CD14-positive monocyte (primary cell): ENCODE data around the gene XRCC5. TPM values are rescaled to one million over a fixed set of nuclear protein-coding genes. Genes with fewer than 3 reads are reported as not detected.

Source experiments
- DNase-seq, 3 donors: peaks; one replicate each; pipeline ENCODE4 v3.0.0-alpha.2; 2011 to 2022
- H2AFZ ChIP-seq: 2 replicates; pipeline ENCODE4 v1.6.0; 2012; ENCODE audit warnings: mild to moderate bottlenecking, low read depth, low read length, inconsistent platforms; ENCODE audit not compliant: insufficient read depth, poor library complexity, severe bottlenecking
- H3K27ac ChIP-seq, 2 donors: 1 replicate in 1 of 2; 2 replicates in 1 of 2; pipeline ENCODE4 v1.5.1; 2012 to 2013; ENCODE audit warnings: low read length in 2 of 2, control low read depth in 1 of 2, inconsistent platforms in 1 of 2, low read depth in 1 of 2, mild to moderate bottlenecking in 1 of 2
- H3K27me3 ChIP-seq, 2 donors: one replicate each; pipeline versions ENCODE4 v1.6.0 to v1.6.1; 2011 to 2013; ENCODE audit warnings: low read length in 2 of 2; ENCODE audit not compliant: control insufficient read depth in 2 of 2, insufficient read depth in 2 of 2
- H3K36me3 ChIP-seq, 2 donors: replicated peaks in 1 of 2; 1 replicate in 1 of 2; 2 replicates in 1 of 2; pipeline versions ENCODE4 v1.5.1 to v1.6.1; 2012 to 2013; ENCODE audit warnings: low read length in 2 of 2, control low read depth in 1 of 2, inconsistent platforms in 1 of 2, mild to moderate bottlenecking in 1 of 2; ENCODE audit not compliant: insufficient read depth in 2 of 2, control insufficient read depth in 1 of 2
- H3K4me1 ChIP-seq, 2 donors: 1 replicate in 1 of 2; 2 replicates in 1 of 2; pipeline versions ENCODE4 v1.5.1 to v1.6.1; 2012 to 2013; ENCODE audit warnings: low read length in 2 of 2, control low read depth in 1 of 2, inconsistent platforms in 1 of 2, mild to moderate bottlenecking in 1 of 2, moderate library complexity in 1 of 2; ENCODE audit not compliant: insufficient read depth in 2 of 2, control insufficient read depth in 1 of 2
- H3K4me2 ChIP-seq: replicated peaks from 2 replicates; pipeline ENCODE3; 2012; ENCODE audit warnings: low read length, moderate library complexity, mild to moderate bottlenecking; ENCODE audit not compliant: poor library complexity, severe bottlenecking; ENCODE audit errors: extremely low read depth
- H3K4me3 ChIP-seq, 3 experiments: fragments of 200-600 bp in 1 of 3; sonication (generic) in 1 of 3; replicated peaks in 1 of 3; 1 replicate in 2 of 3; 2 replicates in 1 of 3; pipeline ENCODE4 v1.5.1; 2011 to 2013; ENCODE audit warnings: low read length in 3 of 3, mild to moderate bottlenecking in 3 of 3, control low read depth in 2 of 3, low read depth in 2 of 3, inconsistent platforms in 1 of 3, moderate library complexity in 1 of 3
- H3K79me2 ChIP-seq: 2 replicates; pipeline ENCODE4 v1.6.0; 2012; ENCODE audit warnings: mild to moderate bottlenecking, control low read depth, inconsistent platforms, low read length, moderate library complexity; ENCODE audit not compliant: insufficient read depth
- H3K9ac ChIP-seq: 2 replicates; pipeline ENCODE4 v1.6.0; 2017; ENCODE audit warnings: low read length, mild to moderate bottlenecking; ENCODE audit not compliant: insufficient read depth, poor library complexity, severe bottlenecking
- H3K9me3 ChIP-seq, 2 donors: replicated peaks in 1 of 2; 1 replicate in 1 of 2; 2 replicates in 1 of 2; pipeline versions ENCODE4 v1.5.1 to v1.6.1; 2012 to 2013; ENCODE audit warnings: low read length in 2 of 2, control low read depth in 1 of 2; ENCODE audit not compliant: control insufficient read depth in 1 of 2, insufficient read depth in 1 of 2
- H4K20me1 ChIP-seq: 2 replicates; pipeline ENCODE4 v1.6.0; 2012; ENCODE audit warnings: mild to moderate bottlenecking, low read length, control low read depth, moderate library complexity; ENCODE audit not compliant: insufficient read depth
- H3K27ac Mint-ChIP-seq, 7 donors: one replicate each; pipeline ENCODE4 v1.8.0; 2020; ENCODE audit warnings: mild to moderate bottlenecking in 7 of 7, mixed read lengths in 7 of 7, moderate library complexity in 6 of 7, inconsistent platforms in 2 of 7
- H3K27me3 Mint-ChIP-seq, 3 donors: one replicate each; pipeline ENCODE4 v1.8.0; 2021 to 2022; ENCODE audit warnings: low read depth in 3 of 3, mild to moderate bottlenecking in 3 of 3, mixed read lengths in 3 of 3, moderate library complexity in 3 of 3, inconsistent platforms in 1 of 3
- H3K36me3 Mint-ChIP-seq, 2 donors: one replicate each; pipeline ENCODE4 v1.8.0; 2020; ENCODE audit warnings: mixed read lengths in 2 of 2, inconsistent platforms in 1 of 2, mild to moderate bottlenecking in 1 of 2
- H3K4me1 Mint-ChIP-seq: one replicate; pipeline ENCODE4 v1.8.0; 2020; ENCODE audit warnings: mild to moderate bottlenecking, mixed read lengths
- H3K4me3 Mint-ChIP-seq, 2 donors: one replicate each; pipeline ENCODE4 v1.8.0; 2020; ENCODE audit warnings: mild to moderate bottlenecking in 2 of 2, mixed read lengths in 2 of 2, moderate library complexity in 1 of 2
- H3K9me3 Mint-ChIP-seq, 7 donors: one replicate each; pipeline ENCODE4 v1.8.0; 2020 to 2022; ENCODE audit warnings: mixed read lengths in 7 of 7, mild to moderate bottlenecking in 6 of 7, moderate library complexity in 6 of 7, inconsistent platforms in 2 of 7
- CTCF ChIP-seq: fragments of 200-600 bp; IDR thresholded peaks from one replicate; pipeline ENCODE4 v1.8.0; 2022; ENCODE audit warnings: antibody characterized with exemption, mild to moderate bottlenecking
- WGBS: methylation state at CpG from one replicate; pipeline ENCODE4 v1.1.5; 2013; ENCODE audit warnings: missing lambda C conversion rate; ENCODE audit not compliant: insufficient coverage; 5-methylcytosine and 5-hydroxymethylcytosine counted together
- intact Hi-C, 2 donors: fragments of 100-400 bp; cut with micrococcal nuclease; formaldehyde crosslinking; loops; one replicate each; pipeline versions ENCODE4 v1.15.0 to v1.15.1; 2023
- polyA plus RNA-seq, 3 donors: library from polyadenylated mRNA; depleted of rRNA in 1 of 3; unstranded in 2 of 3; stranded (reverse) in 1 of 3; fragments of 300-500 nt in 2 of 3; fragments of >200 nt in 1 of 3; fragmentation: Illumina TruSeq in 2 of 3; gene quantifications; 1 replicate in 2 of 3; 2 replicates in 1 of 3; pipeline ENCODE4 v1.2.3, GENCODE V29; 2012 to 2021

XRCC5 gene
- polyA plus RNA-seq, 3 donors = 55.3 to 281 (median 258) TPM

GRCh38 chr2:216074794-216075193 lies 34.4 kb upstream of the XRCC5 start:
- Histone ChIP-seq H4K20me1 (no peaks in the 10 kb centered on the region), H3K9me3 (no peaks in the 10 kb centered on the region), H3K79me2 (peaks cover 7% of the 10 kb centered on the region), H3K27ac (no peak overlapping the region), H3K4me2 (no peak overlapping the region), H2AFZ (no peak overlapping the region), H3K4me1 (peaks cover 14 to 17% of the 10 kb centered on the region in 2 donors), H3K36me3 (peaks cover 0 to 10% of the 10 kb centered on the region in 2 donors), H3K27me3 (no peaks in the 10 kb centered on the region), H3K9ac (no peak overlapping the region), H3K4me3 (no peak overlapping the region)
- no peaks in the 10 kb centered on the region for H3K9me3 Mint-ChIP-seq
- WGBS = no CpG with 5 or more reads among the region's 1 CpG
- peaks cover 25 to 30% of the 10 kb centered on the region in 2 donors for H3K36me3 Mint-ChIP-seq
- no peak overlapping the region for H3K27ac Mint-ChIP-seq
- DNase-seq = no peak
- intact Hi-C loops = no loop called here
- peaks cover 0 to 3% (median 0%) of the 10 kb centered on the region in 3 donors for H3K27me3 Mint-ChIP-seq
- peaks cover 21% of the 10 kb centered on the region for H3K4me1 Mint-ChIP-seq
- no peak for TF ChIP-seq CTCF
- H3K4me3 Mint-ChIP-seq = no peak overlapping the region

GRCh38 chr2:216075510-216076485 lies 33.4 kb upstream of the XRCC5 start:
- Histone ChIP-seq H3K27me3 (no peaks in the 10 kb centered on the region), H3K4me1 (peaks cover 17 to 25% of the 10 kb centered on the region in 2 donors), H4K20me1 (no peaks in the 10 kb centered on the region), H3K9me3 (no peaks in the 10 kb centered on the region), H3K36me3 (peaks cover 0 to 10% of the 10 kb centered on the region in 2 donors), H3K4me2 (no peak overlapping the region), H3K27ac (no peak overlapping the region), H2AFZ (no peak overlapping the region), H3K4me3 (no peak overlapping the region), H3K79me2 (peaks cover 17% of the 10 kb centered on the region), H3K9ac (no peak overlapping the region)
- no peak for TF ChIP-seq CTCF
- intact Hi-C loops = no loop called here
- H3K27ac Mint-ChIP-seq = peak overlapping the region in 1 of 7 donors; percentile 59
- WGBS = 94% methylated on average over 3 of the region's 6 CpGs
- H3K4me3 Mint-ChIP-seq = no peak overlapping the region
- peaks cover 0 to 5% (median 0%) of the 10 kb centered on the region in 3 donors for H3K27me3 Mint-ChIP-seq
- H3K9me3 Mint-ChIP-seq = no peaks in the 10 kb centered on the region
- DNase-seq = no peak
- H3K36me3 Mint-ChIP-seq = peaks cover 25 to 30% of the 10 kb centered on the region in 2 donors
- peaks cover 30% of the 10 kb centered on the region for H3K4me1 Mint-ChIP-seq
